HL-60 (cell line): ENCODE results near the gene LUC7L.

Experiments used
- CTCF ChIP-seq: IDR thresholded peaks from one replicate; pipeline ENCODE4 v1.5.1; 2011; ENCODE audit warnings: low read length, control low read depth, inconsistent platforms; ENCODE audit not compliant: insufficient read depth
- REST ChIP-seq: IDR thresholded peaks from 2 replicates; pipeline ENCODE4 v1.6.1; 2012; ENCODE audit warnings: low read depth; ENCODE audit not compliant: insufficient replicate concordance

- no peak for TF ChIP-seq CTCF
- TF ChIP-seq REST: no peak
These were observed 34.7 kb upstream of the LUC7L start for GRCh38 chr16:263944-264343.
